GM10248 (cell line): ENCODE measurements around the gene NAP1L4.

ENCODE experiments used
- CTCF ChIA-PET: fragments of 300-600 bp; sonication (Branson Sonifier 250); formaldehyde crosslinking; extraction: SDS; loops from one replicate; lab custom pipeline; 2021; ENCODE audit warnings: antibody characterized with exemption; lab: Yijun Ruan, JAX
- POLR2A ChIA-PET: fragments of 350-650 bp; sonication (Branson Sonifier 250); formaldehyde crosslinking; extraction: SDS; loops from one replicate; lab custom pipeline; 2020; ENCODE audit warnings: antibody characterized with exemption; lab: Yijun Ruan, JAX
- DNase-seq: peaks from one replicate; pipeline ENCODE4 v3.0.0; 2012; ENCODE audit errors: extremely low spot score
- TF ChIP-seq, protein P1 (sequence below): IDR thresholded peaks from 2 replicates; pipeline ENCODE4 v1.5.1; 2012; ENCODE audit warnings: mild to moderate bottlenecking, low read depth; ENCODE audit errors: extremely low read depth, missing control alignments, control extremely low read depth

Gene NAP1L4

DNA sequence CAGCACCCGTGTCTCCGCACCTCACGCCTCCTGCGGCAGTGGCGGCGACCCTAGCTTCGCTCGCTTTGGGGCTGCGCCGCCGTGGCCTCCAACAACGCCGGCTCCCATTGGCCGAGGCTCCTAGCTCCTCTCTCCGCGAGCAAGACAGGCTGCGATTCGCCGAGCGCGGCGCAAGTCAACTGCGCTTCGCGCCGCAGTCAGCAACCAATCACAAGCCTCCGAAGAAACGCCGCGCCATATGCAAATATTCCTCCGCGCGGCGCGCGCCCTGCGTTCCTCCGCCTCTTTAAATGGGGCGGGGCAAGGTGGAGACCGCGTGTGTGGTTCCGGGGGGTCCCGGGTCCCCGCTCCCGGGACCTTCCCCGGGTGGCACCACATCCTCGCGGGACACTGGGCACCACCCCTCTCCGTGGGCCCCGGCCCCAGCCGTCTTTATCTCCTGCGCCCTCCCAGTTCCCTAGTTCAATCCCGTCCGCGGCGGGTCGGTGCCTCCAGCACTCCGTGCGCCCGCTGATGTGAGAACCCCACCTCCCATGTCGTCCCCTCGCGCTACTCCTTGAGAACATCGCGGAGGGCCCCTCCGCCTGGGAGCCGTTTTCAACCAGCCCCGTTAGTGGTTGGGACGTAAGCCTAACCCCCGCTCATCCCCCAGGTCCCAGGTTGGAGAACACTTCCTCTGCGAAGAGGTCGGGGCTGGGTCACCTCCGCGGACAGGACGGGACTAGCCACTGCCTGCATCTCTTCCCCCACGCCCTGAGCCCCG is at the start of gene NAP1L4:
NAP1L4 (minus strand) TSS at position 96 of the 763 bp plus-strand sequence. CDS start 13,109 bp downstream, outside the sequence.
- peak; percentile 99 for DNase-seq
- TF ChIP-seq, protein P1, sequence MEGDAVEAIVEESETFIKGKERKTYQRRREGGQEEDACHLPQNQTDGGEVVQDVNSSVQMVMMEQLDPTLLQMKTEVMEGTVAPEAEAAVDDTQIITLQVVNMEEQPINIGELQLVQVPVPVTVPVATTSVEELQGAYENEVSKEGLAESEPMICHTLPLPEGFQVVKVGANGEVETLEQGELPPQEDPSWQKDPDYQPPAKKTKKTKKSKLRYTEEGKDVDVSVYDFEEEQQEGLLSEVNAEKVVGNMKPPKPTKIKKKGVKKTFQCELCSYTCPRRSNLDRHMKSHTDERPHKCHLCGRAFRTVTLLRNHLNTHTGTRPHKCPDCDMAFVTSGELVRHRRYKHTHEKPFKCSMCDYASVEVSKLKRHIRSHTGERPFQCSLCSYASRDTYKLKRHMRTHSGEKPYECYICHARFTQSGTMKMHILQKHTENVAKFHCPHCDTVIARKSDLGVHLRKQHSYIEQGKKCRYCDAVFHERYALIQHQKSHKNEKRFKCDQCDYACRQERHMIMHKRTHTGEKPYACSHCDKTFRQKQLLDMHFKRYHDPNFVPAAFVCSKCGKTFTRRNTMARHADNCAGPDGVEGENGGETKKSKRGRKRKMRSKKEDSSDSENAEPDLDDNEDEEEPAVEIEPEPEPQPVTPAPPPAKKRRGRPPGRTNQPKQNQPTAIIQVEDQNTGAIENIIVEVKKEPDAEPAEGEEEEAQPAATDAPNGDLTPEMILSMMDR: no peak
- ChIA-PET CTCF (interaction anchor here (0.9 to 3.0 kb wide), 3 partner anchors 99 to 459 kb away, joined by 3 to 8 read pairs (median 3); no protein-coding TSS in a partner anchor), POLR2A (interaction anchor here (0.6 to 1.7 kb wide), 5 partner anchors 11 to 673 kb away, joined by 3 to 5 read pairs (median 3); partner anchors contain the start of gene PHLDA2)

DNA sequence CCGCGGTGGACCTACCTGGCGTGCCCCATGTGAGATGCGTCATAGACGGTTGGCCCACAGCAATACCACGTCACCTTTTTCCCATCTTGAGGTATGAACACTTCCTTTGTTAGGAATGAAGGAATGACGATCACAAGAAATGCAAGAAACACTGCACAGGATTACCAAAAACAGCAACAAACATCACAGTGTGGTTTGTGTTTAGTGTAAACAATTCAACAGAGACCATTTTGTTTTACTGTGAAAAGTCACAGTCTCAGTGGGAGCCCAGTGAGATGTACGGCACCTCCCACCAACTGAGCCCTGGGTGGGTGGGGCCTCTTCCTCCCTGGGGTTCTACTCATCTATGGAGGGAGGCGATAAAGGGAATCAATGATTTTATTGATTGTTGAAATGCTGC is 48.8 kb upstream of the NAP1L4 start:
- TF ChIP-seq, protein P1: no peak
- DNase-seq: no peak
- ChIA-PET POLR2A (no interaction called here), CTCF (interaction anchor here (7.0 kb wide), 1 partner anchor 49 kb away, joined by 115 read pairs; no protein-coding TSS in a partner anchor)

DNA sequence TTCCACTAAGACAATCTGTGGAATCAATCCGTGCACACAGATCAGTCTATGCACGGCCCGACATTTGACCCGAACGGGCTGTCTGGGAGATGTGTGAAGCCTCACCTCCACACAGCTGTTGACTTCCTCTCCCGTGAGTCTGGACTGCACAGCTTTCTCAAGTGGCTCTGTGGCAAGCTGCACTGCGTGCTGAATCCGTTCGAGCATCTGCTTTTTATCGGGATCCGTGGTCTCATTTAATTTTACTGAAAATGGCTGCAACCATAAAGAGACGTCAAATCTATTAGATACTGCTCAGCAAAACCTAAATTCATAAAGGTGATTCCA is 45.8 kb upstream of the NAP1L4 start:
- no peak for DNase-seq
- ChIA-PET CTCF (interaction anchor here (0.6 to 7.0 kb wide), 13 partner anchors 11 to 67 kb away, joined by 3 to 115 read pairs (median 6); partner anchors contain the start of gene CARS1), POLR2A (no interaction called here)
- TF ChIP-seq, protein P1: no peak

- CTCF ChIA-PET: interaction anchor here (0.6 to 7.0 kb wide), 15 partner anchors 10 to 155 kb away, joined by 3 to 115 read pairs (median 3); partner anchors contain the start of gene CARS1
- TF ChIP-seq, protein P1: peak; percentile 64
- POLR2A ChIA-PET: no interaction called here
- DNase-seq: peak; percentile 59
Measured at GRCh38 chr11:3037040-3037944, 45.2 kb upstream of the NAP1L4 start.

GRCh38 chr11:3036419-3036818 is 44.3 kb upstream of the NAP1L4 start:
- DNase-seq: no peak
- TF ChIP-seq, protein P1: no peak
- POLR2A ChIA-PET: no interaction called here
- CTCF ChIA-PET: interaction anchor here (0.7 to 7.0 kb wide), 10 partner anchors 13 to 156 kb away, joined by 3 to 115 read pairs (median 8); no protein-coding TSS in a partner anchor

DNA sequence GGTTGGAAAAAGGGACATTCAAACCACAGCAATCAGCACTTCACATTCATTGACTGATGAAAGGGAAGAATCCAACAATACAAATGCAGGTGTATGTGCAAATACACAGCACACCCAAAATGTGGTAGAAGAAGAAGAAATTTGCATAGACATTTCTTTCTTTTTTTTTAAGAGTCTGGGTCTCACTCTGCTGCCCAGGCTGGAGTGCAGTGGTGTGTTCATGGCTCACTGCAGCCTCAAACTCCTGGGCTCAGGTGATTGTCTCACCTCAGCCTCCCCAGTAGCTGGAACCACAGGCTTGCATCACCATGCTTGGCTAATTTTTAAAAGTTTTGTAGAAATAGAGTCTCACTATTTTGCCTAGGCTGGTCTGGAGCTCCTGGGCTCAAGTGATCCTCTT is 43.2 kb upstream of the NAP1L4 start:
- DNase-seq: no peak
- TF ChIP-seq, protein P1: no peak
- ChIA-PET POLR2A (no interaction called here), CTCF (interaction anchor here (1.0 to 7.0 kb wide), 7 partner anchors 12 to 82 kb away, joined by 3 to 115 read pairs (median 24); no protein-coding TSS in a partner anchor)
